BJ (cell line): ENCODE data around the gene RAB5B. TPM values are rescaled to one million over a fixed set of nuclear protein-coding genes. Genes with fewer than 3 reads are reported as not detected.

Experiments
- CTCF ChIA-PET: fragments of 350-600 bp; formaldehyde crosslinking; extraction: SDS; loops from one replicate; lab custom pipeline; 2021; ENCODE audit warnings: antibody characterized with exemption, inconsistent platforms; lab: Yijun Ruan, JAX
- POLR2A ChIA-PET: fragments of 300-600 bp; sonication (Branson Sonifier 250); formaldehyde crosslinking; extraction: SDS; loops from one replicate; lab custom pipeline; 2021; ENCODE audit warnings: antibody characterized with exemption; lab: Charles Lee
- DNase-seq: peaks from one replicate; pipeline ENCODE4 v3.0.0-alpha.2; 2011; ENCODE audit warnings: low read depth
- H3K27me3 ChIP-seq: 2 replicates; pipeline ENCODE4 v1.6.0; 2011; ENCODE audit warnings: low read length; ENCODE audit not compliant: control insufficient read depth, insufficient read depth
- H3K36me3 ChIP-seq: 2 replicates; pipeline ENCODE4 v1.5.1; 2011; ENCODE audit warnings: low read length; ENCODE audit not compliant: control insufficient read depth, insufficient read depth
- H3K4me3 ChIP-seq: 2 replicates; pipeline ENCODE4 v1.5.1; 2011; ENCODE audit warnings: low read depth, mild to moderate bottlenecking, control low read depth, low read length
- CTCF ChIP-seq: IDR thresholded peaks from 2 replicates; pipeline ENCODE4 v1.5.1; 2011; ENCODE audit warnings: low read depth, mild to moderate bottlenecking, control low read depth, inconsistent platforms, low read length, moderate library complexity; ENCODE audit not compliant: insufficient read depth
- polyA plus RNA-seq: library from polyadenylated mRNA; depleted of rRNA; stranded (reverse); fragments of >200 nt; gene quantifications from 2 replicates; pipeline ENCODE4 v1.2.3, GENCODE V29; 2011

RAB5B gene
- polyA plus RNA-seq, 1 experiment: 117 TPM

- H3K27me3 ChIP-seq: no peaks in the 10 kb centered on the region
- H3K4me3 ChIP-seq: peak within 1 kb of the TSS; percentile 92
- ChIA-PET CTCF (interaction anchor here (0.7 to 2.3 kb wide), 2 partner anchors 27 to 226 kb away, joined by 3 to 7 read pairs; no protein-coding TSS in a partner anchor), POLR2A (no interaction called here)
- DNase-seq: peak; percentile 21
- no peaks in the 10 kb centered on the region; the same call in 1 of the 2 replicates for H3K36me3 ChIP-seq
- TF ChIP-seq CTCF: no peak
Observed at GRCh38 chr12:55966408-55967281, 7.2 kb upstream of the RAB5B start, which contains the start of gene CDK2. Gene CDK2, plus strand, starts transcription at chr12:55966830. Its CDS starts 179 bp downstream, at chr12:55967009.

GRCh38 chr12:55969356-55969755, 4.5 kb upstream of the RAB5B start:
- H3K4me3 ChIP-seq: no peak overlapping the region
- H3K36me3 ChIP-seq: no peaks in the 10 kb centered on the region; the same call in 1 of the 2 replicates
- no peaks in the 10 kb centered on the region for H3K27me3 ChIP-seq
- ChIA-PET POLR2A (no interaction called here), CTCF (interaction anchor here (0.6 to 2.3 kb wide), 2 partner anchors 29 to 42 kb away, joined by 3 to 7 read pairs; no protein-coding TSS in a partner anchor)
- TF ChIP-seq CTCF: no peak
- no peak for DNase-seq

- ChIA-PET POLR2A (no interaction called here), CTCF (interaction anchor here (0.6 to 1.7 kb wide), 2 partner anchors 14 to 25 kb away, joined by 3 to 4 read pairs; no protein-coding TSS in a partner anchor)
- TF ChIP-seq CTCF: no peak
- no peak overlapping the region for H3K4me3 ChIP-seq
- DNase-seq: no peak
- no peaks in the 10 kb centered on the region for H3K27me3 ChIP-seq
- H3K36me3 ChIP-seq: no peaks in the 10 kb centered on the region; the same call in 1 of the 2 replicates
Observed at GRCh38 chr12:55970775-55971174, 3.1 kb upstream of the RAB5B start.

- no peak overlapping the region for H3K4me3 ChIP-seq
- no peaks in the 10 kb centered on the region; the same call in 1 of the 2 replicates for H3K36me3 ChIP-seq
- CTCF ChIA-PET: no interaction called here
- no peak for TF ChIP-seq CTCF
- no peaks in the 10 kb centered on the region for H3K27me3 ChIP-seq
- peak; percentile 59 for DNase-seq
- POLR2A ChIA-PET: no interaction called here
Observed at GRCh38 chr12:55972042-55972441, 1.8 kb upstream of the RAB5B start.

GRCh38 chr12:55972456-55972855, 1.4 kb upstream of the RAB5B start:
- no peak for TF ChIP-seq CTCF
- H3K36me3 ChIP-seq: no peaks in the 10 kb centered on the region; the same call in 1 of the 2 replicates
- ChIA-PET POLR2A (no interaction called here), CTCF (no interaction called here)
- no peak for DNase-seq
- no peaks in the 10 kb centered on the region for H3K27me3 ChIP-seq
- peak overlapping the region; percentile 49 for H3K4me3 ChIP-seq
